GOT3 (cell line): ENCODE measurements around the gene NR6A1.

ENCODE experiments used
- DNase-seq: peaks from one replicate; lab custom pipeline; 2025; ENCODE audit warnings: mixed read lengths; lab: John Stamatoyannopoulos, UW

The NR6A1 gene

DNA sequence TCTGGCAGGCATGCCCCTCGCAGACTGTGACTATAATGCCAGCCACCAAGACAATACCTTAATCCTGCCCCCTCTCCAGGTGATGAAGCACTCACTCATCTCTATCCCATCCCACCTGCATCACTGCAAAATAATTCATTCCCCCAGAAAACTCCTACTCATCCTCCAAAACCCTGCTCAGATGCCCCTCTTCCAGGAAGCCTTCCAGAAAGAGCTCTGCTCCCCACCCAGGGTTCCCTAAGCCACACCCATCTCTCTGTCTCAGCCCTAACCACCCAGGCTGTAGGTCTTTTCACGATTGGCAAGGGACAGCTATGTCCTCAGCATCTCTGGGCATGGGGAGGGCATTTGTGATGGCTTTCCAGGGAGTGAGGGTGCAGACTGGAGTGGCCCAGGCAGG is 281.1 kb downstream of the NR6A1 start:
- no peak for DNase-seq

DNA sequence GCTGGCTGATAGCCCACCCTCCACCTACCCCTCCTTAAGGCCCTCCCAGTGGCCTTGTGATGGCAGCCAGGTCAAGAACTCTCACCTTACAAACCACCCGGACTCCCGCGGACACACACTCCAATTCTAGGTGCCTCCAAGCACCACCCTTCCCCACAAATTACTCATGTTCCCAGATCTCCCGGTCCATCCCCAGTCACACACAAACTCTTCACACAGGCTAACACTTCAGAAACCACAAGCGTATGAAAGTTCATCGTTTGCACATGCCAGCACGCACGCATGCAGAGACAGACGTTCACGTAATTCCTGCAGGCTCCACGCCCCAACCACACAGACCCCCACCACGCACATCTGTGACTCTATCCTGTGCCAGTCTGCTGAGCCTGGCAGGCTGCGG is 281.9 kb downstream of the NR6A1 start:
- DNase-seq: no peak

DNA sequence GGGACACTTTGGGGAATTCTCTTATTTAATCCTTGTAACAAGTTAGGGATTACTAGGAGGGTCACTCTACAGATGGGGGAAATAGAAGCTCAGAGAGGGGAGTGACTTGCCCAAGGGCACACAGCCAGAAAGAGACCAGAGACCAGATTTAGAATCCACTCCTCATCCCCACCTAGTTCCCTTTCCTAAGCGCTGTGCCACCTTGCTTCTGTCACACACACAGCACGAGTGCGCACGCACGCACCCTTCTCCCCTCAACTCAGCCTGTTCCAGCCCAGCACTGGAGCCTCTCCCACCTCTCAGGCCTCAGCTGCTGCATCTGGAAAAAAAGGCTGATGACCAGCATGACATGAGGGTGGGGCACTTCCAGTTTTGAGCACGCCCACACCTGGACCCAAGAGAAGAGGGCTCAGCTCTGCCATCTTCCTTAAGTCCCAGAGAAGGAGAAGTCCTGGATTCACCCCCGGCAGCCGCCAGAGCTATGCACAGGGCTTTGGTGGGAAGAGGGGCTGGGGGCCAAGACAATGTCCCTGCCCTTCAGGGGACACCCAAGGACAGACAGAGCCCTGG is 282.4 kb downstream of the NR6A1 start:
- DNase-seq: no peak

DNA sequence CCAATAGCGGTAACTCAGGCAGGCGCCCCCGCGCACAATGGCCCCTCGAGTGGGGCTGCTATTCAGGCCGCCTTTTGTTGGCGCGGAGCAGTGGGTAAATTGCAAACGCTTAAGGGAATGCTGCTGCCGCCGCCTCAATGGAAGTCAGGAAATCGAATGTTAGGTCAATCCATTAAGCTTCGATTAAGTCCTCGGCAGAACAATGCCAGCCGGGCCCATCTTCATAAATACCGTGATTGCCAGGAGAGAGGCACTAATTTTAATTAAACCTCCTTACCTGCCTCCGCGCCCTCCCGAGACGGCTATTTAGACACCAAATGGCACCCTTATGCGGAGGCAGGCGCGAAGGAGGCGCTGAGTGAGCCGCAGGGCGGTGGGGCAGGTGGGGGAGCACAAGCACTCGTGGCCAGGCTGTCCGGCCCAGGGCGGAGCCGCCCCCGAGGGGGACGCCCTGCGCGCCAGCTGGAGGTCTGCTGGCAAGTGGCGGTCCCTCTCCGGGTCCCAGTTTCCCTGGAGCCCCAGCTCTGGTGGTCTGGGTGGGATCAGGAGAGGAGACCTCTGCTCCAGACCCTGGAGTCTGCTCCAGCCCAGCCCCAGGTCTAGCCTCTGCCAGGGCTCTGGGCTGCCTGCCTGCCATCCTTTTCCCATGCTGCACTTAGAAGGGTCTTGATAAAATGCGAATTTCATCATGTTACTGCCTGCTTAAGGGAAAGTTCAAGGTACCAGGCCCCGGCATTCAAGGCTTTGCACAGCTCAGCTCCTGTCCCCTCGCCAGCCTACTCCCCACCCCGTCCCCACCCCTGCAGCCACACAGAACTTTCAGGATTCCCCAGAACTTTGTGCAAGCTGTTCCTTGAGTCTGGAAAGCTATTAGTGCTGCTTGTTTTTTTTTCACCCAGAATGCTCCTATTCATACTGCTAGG is 283.6 kb downstream of the NR6A1 start:
- no peak for DNase-seq

DNA sequence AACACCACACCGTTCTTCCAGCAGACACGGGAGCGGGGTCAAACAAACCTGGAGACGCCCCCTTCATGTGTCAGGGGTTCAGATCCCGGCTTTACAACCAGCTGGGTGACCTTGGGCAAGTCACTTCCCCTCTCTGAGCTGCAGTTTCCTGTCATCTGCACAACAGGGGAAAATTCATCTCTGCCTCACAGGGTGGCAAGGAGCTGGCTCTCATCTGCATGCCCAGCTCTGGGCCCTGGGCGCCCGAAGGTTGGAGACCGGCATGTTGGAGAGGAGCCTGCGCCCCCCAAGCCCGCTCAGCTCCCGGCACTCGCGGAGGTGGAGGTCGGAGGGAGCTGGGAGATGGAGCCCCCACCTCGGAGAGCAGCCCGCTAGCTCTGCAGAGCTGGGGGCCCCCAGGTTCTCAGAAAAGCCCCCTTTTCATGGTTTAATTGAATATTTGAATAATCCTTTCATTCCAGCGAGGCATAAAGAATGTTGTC is 284.3 kb downstream of the NR6A1 start:
- DNase-seq: no peak

DNA sequence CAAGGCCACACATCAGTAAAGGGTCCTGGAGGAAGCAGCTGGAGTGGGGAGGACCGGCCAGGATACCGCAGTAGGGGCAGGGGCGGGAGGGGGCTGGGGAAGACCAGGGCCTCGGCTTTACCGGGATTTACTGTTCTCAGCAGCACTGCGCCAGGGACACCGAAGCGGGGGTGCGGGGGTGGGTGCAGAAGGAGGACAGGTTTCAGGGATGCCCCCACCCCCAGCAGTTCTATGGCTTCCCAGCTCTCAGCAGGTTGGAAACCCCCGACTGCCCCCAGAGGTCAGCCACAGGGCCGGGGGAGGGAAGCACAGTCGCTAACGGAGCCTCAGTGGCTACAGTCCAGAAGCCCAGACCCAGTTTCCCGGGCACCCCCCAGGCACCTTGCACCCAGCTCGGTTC is 285.2 kb downstream of the NR6A1 start:
- no peak for DNase-seq

DNA sequence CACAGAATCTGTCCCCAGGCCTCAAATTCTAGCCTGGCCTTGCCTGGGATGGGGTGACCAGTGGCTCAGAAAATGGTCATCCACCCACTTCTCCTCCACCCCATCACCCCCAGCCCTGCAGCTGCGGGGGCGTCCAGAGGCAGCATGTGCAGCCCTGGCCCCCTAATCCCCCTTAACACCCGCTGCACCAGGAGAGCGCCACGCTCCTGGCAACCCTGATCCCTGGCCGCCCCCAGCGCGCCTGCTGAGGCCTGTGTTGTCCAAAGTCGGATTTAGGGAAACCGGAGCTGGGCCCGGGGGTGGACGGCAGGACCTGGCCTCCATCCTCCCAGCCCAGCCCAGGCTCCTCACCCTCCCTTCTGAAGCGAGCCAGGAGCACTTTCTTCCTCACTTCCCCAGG is 285.9 kb downstream of the NR6A1 start:
- DNase-seq: no peak

DNA sequence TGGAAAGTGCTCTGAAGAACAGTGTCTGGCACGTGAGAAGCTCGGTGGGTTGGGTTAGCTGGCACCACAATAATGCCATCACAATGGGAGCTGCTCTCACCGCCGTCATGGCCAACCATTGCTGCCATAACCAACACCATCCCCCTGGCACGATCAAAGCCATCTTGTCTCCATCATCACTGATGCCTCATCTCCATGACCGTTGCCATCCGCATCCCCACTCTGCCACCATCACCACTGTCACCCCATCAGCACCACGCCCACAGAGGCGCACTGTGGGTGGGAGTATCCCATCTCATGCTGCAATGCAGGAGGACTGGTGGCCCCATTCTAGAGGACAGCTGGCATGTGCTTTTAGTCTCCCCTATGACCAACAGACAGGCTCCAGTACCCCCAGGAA is 287.6 kb downstream of the NR6A1 start:
- DNase-seq: no peak

DNA sequence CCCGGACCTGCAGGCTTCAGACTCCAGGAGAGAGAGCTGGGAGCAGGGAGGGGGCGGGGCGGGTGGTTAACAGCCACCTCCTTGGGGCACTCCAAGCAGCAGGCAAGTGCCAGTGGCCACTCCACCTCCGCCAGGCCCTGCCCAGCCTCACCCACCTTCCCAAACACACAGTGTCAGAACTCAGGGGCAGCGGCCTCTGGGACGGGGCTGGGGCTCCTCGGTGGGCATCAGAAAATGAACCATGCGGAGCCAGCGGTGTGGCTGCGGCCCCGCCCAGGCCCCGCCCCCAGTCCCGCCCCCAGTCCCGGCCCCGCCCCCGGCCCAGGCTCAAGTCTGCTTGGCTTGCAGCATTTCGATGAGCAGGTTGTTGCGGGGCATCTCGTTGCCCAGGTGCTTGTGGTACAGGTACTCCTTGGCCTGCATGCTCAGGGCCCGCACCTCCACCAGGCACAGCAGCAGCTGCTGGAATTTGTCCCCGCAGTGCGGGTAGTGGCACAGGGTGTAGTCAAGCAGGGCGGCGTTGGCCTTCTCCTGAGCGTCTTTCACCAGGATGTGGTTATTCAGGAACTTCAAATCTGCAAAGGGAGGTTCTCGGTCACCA is 288.6 kb downstream of the NR6A1 start:
- DNase-seq: no peak

DNA sequence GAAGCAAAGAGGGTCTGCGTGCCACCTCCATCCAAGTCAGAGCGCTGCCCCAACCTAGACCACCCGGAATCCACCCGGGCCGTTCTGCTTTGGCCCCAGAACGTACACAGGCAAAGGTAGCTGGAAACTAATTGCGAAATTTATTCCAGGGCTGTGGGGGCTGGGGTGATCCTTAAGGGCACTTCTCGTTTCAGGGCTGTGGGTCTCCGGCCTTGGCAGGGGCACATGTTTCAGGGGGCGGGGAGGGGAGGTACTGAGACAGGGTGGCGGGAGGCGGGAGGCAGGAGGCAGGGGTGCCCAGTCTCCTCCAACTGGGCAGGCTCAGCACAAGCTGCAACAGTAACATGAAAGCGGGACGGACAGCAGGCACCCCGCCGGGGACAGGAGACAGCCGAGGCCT is 290.0 kb downstream of the NR6A1 start:
- no peak for DNase-seq

DNA sequence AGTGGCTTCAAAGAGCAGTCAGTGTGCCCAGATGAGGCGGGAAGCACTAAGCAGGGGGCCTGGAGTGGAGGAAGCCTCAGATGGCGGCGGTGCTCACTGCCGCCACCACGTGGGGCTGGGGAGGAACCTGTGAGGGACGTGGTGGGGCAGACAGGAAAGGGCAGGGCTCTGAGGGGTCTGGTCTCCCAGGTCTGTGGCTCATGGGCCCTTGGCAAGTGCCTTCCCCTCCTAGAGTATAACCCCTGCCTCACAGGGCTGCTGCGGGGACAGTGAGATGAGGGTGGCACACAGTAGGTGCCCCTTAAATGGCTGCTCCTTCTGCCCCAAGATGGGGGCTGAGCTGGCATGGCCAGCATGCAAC is 290.5 kb downstream of the NR6A1 start:
- no peak for DNase-seq

DNA sequence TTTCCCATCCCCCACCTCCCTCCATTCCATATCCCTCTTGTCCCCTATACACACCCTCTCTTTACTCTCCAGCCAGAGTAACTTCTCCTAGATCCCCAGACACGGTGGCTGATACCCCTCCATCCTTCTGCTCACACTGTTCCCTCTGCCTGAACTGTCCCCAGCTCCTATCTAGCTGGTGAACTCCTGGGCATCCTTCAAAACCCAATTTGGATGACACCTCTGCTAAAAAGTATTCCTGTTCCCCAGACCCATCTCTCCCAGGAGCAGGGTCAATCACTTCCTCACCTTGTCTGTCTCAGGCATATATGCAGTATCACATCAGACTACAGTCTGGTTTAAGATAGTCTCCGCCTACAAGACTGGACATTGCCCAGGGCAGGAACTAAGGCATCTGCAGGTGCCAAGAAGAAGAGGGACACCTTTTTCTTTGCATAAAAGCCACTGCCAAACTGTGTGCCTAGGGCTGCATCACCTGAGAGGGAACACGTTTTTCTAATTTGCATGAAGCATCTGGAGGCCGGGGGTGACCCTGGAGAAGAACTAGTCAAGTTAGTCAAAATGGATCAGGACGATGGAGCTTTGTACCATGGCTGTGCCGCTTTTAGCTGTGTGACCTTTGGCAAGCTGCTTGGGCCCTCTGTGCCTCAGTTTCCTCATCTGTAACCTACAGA is 291.0 kb downstream of the NR6A1 start:
- DNase-seq: no peak

DNA sequence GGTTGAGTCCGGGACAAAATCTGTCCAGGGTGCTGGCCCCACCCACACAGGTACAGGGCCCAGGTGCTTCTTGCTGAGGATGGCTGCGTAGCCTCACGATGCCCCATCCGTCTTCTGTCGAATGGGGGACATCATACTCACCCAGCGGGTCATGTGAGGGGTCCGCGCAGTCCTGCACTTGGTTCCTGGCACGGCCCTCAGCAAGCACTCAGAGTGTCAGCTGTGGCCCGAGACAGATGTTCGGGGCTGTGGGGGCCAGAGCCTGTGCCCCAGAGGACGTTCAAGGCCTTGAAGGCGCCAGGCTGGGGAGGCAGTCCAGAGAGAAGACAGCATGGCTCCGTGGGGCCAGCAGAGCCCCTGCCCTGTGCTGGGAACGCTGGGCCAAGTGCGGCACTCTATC is 291.7 kb downstream of the NR6A1 start:
- DNase-seq: no peak

DNA sequence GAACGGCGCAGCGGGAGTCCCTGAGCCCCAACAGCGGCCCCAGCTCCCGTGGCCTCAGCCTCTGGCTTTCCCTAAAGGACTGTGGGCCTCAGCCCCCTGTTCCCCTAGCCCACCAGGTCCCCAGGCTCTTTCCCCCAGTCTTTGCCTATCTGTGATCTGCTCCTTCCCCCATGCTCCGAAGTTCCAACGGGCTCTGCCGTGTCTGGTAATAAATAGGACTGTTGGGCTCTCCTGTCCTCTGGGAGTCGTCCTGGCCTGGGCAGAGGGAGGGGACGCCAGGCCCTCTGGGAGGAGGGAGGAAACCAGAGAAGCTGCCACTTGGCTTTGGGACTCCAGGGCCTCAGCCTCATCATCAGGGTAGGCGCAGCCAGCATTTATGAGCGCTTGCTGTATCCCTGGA is 292.8 kb downstream of the NR6A1 start:
- DNase-seq: no peak

DNA sequence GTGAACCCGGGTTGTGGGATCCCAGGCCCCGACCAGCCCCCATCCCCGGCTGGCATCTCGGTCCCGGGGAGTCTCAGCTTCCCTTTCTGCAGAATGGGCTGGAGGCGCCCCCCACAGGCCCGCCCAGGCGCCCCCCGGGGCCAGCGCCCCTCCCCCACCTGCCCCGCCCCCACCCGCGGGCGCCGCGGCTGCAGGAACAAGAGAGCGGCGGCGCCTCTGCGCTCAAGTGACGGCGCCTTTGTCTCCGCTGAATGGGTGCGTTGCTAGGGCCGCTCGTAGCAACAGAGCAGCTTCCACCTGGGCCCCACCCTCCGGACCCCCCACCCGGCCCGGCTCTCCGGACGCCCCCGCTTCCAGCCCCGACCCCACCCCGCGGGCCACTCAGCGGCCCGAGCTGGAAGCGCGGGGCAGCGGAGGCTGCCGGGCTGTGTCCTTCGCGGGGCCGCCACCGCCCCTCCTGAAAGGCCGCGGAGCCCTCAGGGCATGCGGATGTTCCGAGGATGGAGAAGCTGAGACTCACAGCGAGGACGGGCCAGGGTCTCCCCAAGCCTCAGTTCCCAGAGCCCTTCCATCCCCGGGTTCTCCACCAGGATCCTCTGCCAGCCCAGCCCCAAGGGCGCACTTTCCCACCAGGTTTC is 293.3 kb downstream of the NR6A1 start:
- no peak for DNase-seq

DNA sequence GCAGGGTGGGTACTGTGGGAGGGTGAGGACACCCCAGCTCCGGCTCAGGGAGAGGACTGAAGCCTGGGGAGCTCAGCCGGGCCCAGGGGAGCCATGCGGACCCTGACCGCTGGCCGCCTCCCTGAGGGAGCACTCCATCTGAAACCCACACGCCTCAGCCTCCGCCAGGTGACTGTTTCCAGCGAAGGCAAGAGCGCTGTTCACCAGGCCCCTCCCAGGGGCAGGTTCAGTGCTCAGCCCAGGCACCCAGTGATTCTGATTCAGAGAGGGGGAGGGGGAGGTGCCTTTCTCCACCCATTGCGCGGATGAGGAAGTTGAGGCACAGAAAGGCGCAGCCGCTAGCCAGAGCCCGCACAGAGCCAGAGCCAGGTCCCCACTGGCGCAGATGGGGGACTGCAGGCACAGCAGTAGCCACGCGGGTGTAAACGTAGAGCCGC is 293.9 kb downstream of the NR6A1 start:
- no peak for DNase-seq

DNA sequence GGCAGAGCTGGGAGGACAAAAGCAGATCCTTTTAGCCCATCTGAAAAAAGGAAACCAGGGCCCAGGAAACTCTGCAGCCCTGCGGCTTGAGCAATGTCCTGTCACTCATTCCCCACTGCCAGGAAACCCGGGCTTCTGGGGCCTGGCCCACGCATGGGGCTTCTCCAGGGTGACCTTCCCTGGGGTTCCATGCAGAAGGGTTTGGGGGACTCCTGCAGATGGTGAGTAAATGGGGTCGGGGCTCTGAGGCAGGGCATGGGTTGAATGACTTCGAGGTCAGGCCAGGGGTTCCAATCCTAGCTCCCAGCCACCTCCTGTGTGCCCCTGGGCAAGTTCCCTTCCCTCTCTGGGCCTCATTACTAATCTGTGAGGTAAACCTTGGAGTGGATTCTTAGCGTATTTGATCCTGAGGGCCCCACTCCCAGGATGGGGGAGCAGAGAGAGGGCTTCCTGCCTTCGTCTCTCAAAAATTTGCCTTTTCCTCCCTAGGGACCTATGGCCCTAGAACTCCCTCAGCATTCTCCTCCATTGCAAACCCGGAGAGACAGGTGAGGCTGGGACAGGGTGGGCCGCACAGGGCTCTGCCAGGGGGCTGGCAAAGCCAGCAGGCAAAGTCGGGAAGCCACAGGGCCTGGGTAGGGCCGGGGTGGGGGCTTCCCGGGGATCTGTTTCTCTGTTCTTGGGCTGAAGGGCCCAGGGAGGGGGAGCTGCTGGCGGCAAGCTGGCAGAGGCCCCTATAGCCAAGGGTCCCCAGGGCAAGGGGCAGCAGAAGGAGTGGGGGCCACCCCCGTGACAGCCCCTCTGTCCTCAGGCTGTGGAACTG is 295.0 kb downstream of the NR6A1 start:
- DNase-seq: no peak

DNA sequence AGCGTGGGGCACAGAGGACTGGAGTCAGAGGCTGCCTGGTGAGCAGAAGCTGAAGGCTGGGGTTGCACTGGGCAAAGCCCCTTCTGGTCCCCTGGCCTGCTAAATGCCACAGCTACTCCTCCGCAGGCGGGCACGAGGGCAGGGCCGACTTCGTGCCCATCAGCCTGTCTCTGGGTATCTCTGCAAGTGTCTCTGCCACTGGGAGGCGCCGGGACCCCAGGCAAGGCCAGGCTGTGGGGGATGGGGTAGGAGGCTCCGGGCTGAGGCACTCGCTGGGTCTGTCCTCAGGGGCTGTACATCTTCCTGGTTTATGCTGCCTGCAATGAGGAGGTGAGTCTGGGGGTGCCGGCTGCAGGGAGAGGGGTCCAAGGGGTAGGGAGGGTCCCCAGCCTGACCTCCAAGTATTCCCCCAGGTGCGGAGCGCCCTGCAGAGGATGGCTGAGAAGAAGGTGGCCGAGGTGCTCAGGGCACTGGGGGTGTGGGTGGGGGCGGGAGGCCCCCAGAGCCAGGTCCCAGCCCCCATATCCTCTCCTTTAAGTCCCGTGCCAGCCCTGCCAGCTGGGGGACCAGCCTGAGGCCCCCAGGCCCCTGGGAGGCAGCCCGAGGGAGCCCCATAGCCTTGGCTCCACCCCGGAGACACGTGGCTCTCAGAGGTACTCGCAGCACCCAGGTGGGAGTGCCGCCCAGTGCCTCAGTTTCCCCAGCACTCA is 295.8 kb downstream of the NR6A1 start:
- DNase-seq: no peak

DNA sequence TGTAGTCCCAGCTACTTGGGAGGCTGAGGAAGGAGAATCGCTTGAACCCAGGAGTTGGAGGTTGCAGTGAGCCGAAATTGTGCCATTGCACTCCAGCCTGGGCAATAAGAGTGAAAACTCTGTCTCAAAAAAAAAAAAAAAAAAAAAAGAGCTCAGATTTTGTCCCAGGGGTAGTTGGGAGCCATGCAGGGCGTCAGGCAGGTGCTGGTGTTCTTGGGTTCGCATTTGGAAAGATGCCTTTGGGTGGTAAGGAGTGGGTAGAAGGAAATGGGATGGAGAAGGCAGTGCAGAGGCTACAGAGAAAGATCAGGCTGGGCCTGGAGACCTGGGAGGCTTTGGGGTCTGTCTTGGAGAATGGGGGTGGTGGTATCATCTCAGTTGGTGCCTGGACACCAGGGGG is 297.0 kb downstream of the NR6A1 start:
- DNase-seq: no peak

DNA sequence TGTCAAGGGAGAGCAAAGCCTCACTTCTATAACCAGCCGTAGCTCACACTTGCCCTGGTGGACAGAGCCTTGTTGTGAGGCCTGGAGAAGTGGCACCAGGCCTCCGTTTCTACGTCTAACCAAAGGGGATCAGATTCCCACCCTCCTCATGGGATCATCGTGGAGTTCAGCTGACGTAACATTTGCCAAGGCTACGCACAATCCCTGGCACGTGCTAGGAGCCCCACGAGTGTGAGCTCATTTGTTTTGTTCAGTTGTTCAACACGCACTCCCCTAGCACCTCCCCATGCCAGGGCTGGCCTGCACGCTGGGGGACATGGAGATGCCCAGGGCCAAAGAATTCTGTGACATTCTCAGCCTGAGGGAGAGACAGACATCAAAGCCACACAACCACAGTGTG is 297.8 kb downstream of the NR6A1 start:
- no peak for DNase-seq

DNA sequence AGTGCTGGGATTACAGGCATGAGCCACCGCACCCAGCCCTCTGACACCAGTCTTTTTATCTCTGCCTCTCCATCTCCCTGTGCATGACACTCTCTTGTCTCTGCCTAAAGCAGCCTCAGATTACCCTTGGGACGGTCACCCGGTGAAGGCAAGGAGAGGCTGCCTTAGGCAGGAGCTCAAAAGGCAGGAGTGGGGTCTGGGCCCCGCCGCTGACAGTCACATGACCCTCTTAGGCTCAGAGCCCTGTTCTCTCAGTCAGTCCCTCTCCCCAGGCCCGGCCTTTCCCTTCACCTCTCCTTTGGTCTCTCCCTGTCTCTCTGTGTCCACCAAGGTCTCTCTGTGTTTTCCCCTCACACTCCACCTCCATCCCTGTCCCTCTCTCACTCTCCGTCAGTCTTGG is 298.3 kb downstream of the NR6A1 start:
- no peak for DNase-seq
